Kidney (tissue), 14 donors: ENCODE data around the gene ZNF143. TPM values are rescaled to one million over a fixed set of nuclear protein-coding genes. Genes with fewer than 3 reads are reported as not detected.

Experiments used
- DNase-seq, 5 donors: peaks; one replicate each; pipeline ENCODE4 v3.0.0-alpha.2; 2013 to 2020
- FAIRE-seq: peaks from 2 replicates; lab custom pipeline; 2012; peaks lifted over from hg19 to GRCh38; lab: Jason Lieb, UNC
- H3K27ac ChIP-seq, 2 donors: one replicate each; pipeline ENCODE4 v1.7.0; 2013; ENCODE audit warnings: low read depth in 2 of 2, low read length in 2 of 2, inconsistent platforms in 1 of 2
- H3K27me3 ChIP-seq: one replicate; pipeline ENCODE4 v1.7.1; 2013; ENCODE audit warnings: low read length, inconsistent platforms; ENCODE audit not compliant: control insufficient read depth, insufficient read depth
- H3K36me3 ChIP-seq, 3 donors: one replicate each; pipeline versions ENCODE4 v1.7.0 to v1.7.1; 2013; ENCODE audit warnings: low read length in 3 of 3, control low read depth in 1 of 3, inconsistent platforms in 1 of 3; ENCODE audit not compliant: insufficient read depth in 3 of 3, control insufficient read depth in 2 of 3
- H3K4me1 ChIP-seq, 3 donors: one replicate each; pipeline versions ENCODE4 v1.7.0 to v1.7.1; 2013; ENCODE audit warnings: low read length in 3 of 3, inconsistent platforms in 1 of 3, low read depth in 1 of 3; ENCODE audit not compliant: control insufficient read depth in 2 of 3, insufficient read depth in 2 of 3
- H3K4me3 ChIP-seq, 3 donors: one replicate each; pipeline versions ENCODE4 v1.7.0 to v1.8.1; 2013; ENCODE audit warnings: low read length in 3 of 3, control low read depth in 1 of 3, inconsistent platforms in 1 of 3
- H3K9ac ChIP-seq, 3 donors: one replicate each; pipeline versions ENCODE4 v1.7.0 to v1.7.1; 2013; ENCODE audit warnings: low read length in 3 of 3, control low read depth in 1 of 3, inconsistent platforms in 1 of 3
- H3K9me3 ChIP-seq, 3 donors: one replicate each; pipeline versions ENCODE4 v1.7.0 to v1.7.1; 2013; ENCODE audit warnings: low read length in 3 of 3, control low read depth in 1 of 3, inconsistent platforms in 1 of 3; ENCODE audit not compliant: control insufficient read depth in 2 of 3, insufficient read depth in 1 of 3
- intact Hi-C: fragments of 100-400 bp; cut with DNase I; formaldehyde crosslinking; loops from one replicate; pipeline ENCODE4 v1.11.1; 2022
- polyA plus RNA-seq: library from polyadenylated mRNA; stranded (reverse); fragments of 350-450 nt; fragmentation: Illumina TruSeq; extraction: RNeasy Lipid Tissue Mini Kit (QIAGEN cat#74804); gene quantifications from one replicate; pipeline ENCODE4 v1.2.3, GENCODE V29; 2014; ENCODE audit warnings: low read depth, low replicate concordance; ENCODE audit not compliant: insufficient read depth
- total RNA-seq: library from RNA; stranded (reverse); fragmentation: NEBNext Ultra II Directional; extraction: Animal tissue kit (Norgen Biotek cat#: 25700); gene quantifications from one replicate; pipeline ENCODE4 v1.2.1, GENCODE V29; 2021
- TF ChIP-seq, protein P1 (sequence below): IDR thresholded peaks from 3 replicates; pipeline ENCODE4 v1.5.1; 2012; ENCODE audit warnings: mild to moderate bottlenecking, moderate library complexity, borderline replicate concordance; ENCODE audit not compliant: insufficient read depth; ENCODE audit errors: extremely low read depth
- donor health status: control.
- donor health status: control.
- donor health status: control.
- donor health status: control.
- donor health status: control.
- donor health status: DM: yes; HTN: yes; CAD: no.
- donor health status: Normal renal cell carcinoma (clear cell type).

Gene ZNF143
- total and polyA plus RNA-seq, 2 donors from 2014 or later = 8.6 to 30.3 TPM

DNA sequence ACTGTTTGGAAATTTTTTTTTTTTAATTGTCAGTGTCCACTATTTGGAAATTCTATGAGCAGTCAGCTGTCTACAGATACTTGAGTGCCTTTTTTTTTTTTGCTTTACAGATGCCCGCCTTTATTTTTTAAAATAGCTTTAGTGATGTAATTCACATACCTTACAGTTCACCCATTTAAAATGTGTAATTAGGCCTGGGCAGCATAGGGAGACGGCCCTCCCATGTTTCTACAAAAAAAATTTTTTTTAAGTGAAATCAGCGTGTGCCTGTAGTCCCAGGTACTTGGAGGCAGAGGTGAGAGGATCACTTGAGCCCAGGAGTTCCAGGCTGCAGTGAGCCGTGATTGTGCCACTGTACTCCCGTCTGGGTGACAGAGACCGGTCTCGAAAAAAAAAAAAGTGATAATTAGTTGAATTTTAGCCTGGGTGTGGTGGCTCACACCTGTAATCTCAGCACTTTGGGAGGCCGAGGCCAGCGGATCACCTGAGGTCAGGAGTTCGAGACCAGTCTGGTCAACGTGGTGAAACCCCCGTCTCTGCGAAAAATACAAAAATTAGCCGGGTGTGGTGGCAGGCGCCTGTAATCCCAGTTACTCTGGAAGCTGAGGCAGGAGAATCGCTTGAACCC, 1.5 kb downstream of the ZNF143 start:
- Histone ChIP-seq H3K27ac (peak overlapping the region in 1 of 2 donors; percentile 94), H3K36me3 (no peaks in the 10 kb centered on the region), H3K4me3 (peak overlapping the region; percentile 75 to 97 (median 78)), H3K9me3 (no peaks in the 10 kb centered on the region), H3K27me3 (no peaks in the 10 kb centered on the region), H3K9ac (peak overlapping the region in 2 of 3 donors; percentile 52 to 72), H3K4me1 (peaks cover 0 to 4% (median 0%) of the 10 kb centered on the region in 3 donors)
- DNase-seq (peak in 2 of 5 donors; percentile 29 to 45), FAIRE-seq (no peak)
- TF ChIP-seq, protein P1, sequence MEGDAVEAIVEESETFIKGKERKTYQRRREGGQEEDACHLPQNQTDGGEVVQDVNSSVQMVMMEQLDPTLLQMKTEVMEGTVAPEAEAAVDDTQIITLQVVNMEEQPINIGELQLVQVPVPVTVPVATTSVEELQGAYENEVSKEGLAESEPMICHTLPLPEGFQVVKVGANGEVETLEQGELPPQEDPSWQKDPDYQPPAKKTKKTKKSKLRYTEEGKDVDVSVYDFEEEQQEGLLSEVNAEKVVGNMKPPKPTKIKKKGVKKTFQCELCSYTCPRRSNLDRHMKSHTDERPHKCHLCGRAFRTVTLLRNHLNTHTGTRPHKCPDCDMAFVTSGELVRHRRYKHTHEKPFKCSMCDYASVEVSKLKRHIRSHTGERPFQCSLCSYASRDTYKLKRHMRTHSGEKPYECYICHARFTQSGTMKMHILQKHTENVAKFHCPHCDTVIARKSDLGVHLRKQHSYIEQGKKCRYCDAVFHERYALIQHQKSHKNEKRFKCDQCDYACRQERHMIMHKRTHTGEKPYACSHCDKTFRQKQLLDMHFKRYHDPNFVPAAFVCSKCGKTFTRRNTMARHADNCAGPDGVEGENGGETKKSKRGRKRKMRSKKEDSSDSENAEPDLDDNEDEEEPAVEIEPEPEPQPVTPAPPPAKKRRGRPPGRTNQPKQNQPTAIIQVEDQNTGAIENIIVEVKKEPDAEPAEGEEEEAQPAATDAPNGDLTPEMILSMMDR = no peak
- intact Hi-C loops = no loop called here

DNA sequence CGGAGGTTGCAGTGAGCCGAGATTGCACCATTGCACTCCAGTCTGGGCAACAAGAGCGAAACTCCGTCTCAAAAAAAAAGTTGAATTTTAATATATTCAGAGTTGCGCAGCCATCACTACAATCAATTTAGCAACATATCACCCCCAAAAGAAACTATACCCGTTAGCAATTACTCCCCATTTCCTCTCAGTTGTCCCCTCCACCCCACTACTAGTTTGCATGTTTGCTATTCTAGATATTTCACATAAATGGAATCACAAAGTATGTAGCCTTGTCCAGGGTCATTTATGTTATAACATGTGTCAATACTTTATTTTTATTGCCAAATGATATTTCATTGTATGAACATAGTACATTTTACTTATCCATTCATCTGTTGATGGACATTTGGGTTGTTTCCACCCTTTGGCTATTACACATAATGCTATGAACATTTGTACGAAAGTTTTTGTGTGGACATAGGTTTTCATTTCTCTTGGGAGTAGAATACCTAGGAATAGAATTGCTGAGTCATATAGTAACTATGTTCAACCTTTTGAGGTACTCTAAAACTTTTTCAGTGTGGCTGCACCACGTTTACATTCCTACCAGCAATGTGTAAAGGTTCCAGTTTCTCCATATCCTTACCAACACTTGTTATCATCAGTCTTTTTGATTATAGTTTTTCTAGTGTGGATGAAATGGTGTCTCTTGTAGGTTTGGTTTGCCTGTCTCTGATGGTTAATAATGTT, 2.2 kb downstream of the ZNF143 start:
- no peaks in the 10 kb centered on the region for H3K27me3 ChIP-seq
- FAIRE-seq (no peak), DNase-seq (no peak)
- H3K27ac ChIP-seq = no peak overlapping the region
- no peaks in the 10 kb centered on the region for H3K36me3 ChIP-seq
- H3K4me1 ChIP-seq = peaks cover 0 to 4% (median 0%) of the 10 kb centered on the region in 3 donors
- no peak overlapping the region for H3K4me3 ChIP-seq
- intact Hi-C loops = no loop called here
- TF ChIP-seq, protein P1 = no peak
- H3K9me3 ChIP-seq = no peaks in the 10 kb centered on the region
- no peak overlapping the region for H3K9ac ChIP-seq

DNA sequence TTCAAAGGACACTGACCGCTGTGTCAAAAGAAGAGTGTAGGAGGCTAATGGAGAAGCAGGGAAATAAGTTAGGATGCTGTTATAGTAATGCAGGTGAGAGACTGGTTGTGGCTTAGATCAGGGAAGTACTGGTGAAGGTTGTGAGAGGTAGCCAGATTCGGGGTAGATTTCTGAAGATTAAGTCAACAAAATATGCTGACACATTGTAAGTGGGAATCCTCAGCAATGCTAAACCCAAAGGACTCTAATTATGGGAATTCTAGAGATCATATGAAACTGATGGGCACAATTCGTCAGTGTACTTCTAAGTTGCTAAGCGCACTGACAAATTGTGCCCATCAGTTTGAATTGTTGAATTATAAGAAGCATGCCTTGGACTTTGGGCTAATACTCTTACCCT, 10.0 kb downstream of the ZNF143 start:
- Histone ChIP-seq H3K9me3 (no peaks in the 10 kb centered on the region), H3K36me3 (peaks cover 0 to 10% (median 0%) of the 10 kb centered on the region in 3 donors), H3K4me3 (no peak overlapping the region), H3K4me1 (peaks cover 0 to 3% (median 0%) of the 10 kb centered on the region in 3 donors), H3K27ac (no peak overlapping the region), H3K27me3 (no peaks in the 10 kb centered on the region), H3K9ac (no peak overlapping the region)
- TF ChIP-seq, protein P1 = no peak
- intact Hi-C loops = no loop called here
- FAIRE-seq (no peak), DNase-seq (no peak)
